IPS DF 6.9 (cell line): ENCODE data around the gene ADRB1.

ENCODE experiments used
- DNase-seq: peaks from one replicate; pipeline ENCODE4 v3.0.0-alpha.2; 2013; ENCODE audit warnings: low read depth, low spot score
- H3K27ac ChIP-seq: one replicate; pipeline ENCODE4 v1.5.1; 2013; ENCODE audit warnings: low read length, control low read depth
- H3K27me3 ChIP-seq: 2 replicates; pipeline ENCODE4 v1.6.1; 2013; ENCODE audit warnings: mild to moderate bottlenecking, low read length; ENCODE audit not compliant: control insufficient read depth, insufficient read depth
- H3K36me3 ChIP-seq: 2 replicates; pipeline ENCODE4 v1.6.1; 2013; ENCODE audit warnings: low read length; ENCODE audit not compliant: control insufficient read depth, insufficient read depth
- H3K4me1 ChIP-seq: 2 replicates; pipeline ENCODE4 v1.6.1; 2013; ENCODE audit warnings: low read length; ENCODE audit not compliant: control insufficient read depth, insufficient read depth
- H3K4me3 ChIP-seq: 2 replicates; pipeline ENCODE4 v1.5.1; 2013; ENCODE audit warnings: mild to moderate bottlenecking, low read length
- H3K9me3 ChIP-seq: 2 replicates; pipeline ENCODE4 v1.6.1; 2013; ENCODE audit warnings: low read length, inconsistent platforms; ENCODE audit not compliant: control insufficient read depth, insufficient read depth
- WGBS: extraction: QIAGEN DNeasy Blood & Tissue Kit; methylation state at CpG from one replicate; pipeline ENCODE4 v1.1.7; 2013; ENCODE audit warnings: mixed read lengths, missing lambda C conversion rate; ENCODE audit not compliant: insufficient read length, insufficient coverage; 5-methylcytosine and 5-hydroxymethylcytosine counted together

ADRB1 gene

DNA sequence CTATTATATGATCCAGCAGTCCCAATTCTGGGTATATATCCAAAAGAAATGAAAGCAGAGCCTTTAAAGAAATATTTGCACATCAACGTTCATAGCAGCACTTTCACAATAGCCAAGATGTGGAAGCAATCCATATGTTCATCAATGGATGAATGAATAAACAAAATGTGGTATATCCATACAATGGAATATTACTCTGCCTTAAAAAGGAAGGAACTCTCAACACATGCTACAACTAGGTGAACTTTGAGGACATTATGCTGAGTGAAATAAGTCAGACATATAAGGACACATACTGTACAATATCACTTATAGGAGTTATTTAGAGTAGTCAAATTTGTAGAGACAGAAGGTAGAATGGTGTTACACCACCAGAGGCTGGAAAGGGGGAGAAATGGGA lies 28.0 kb upstream of the ADRB1 start:
- no CpG with 5 or more reads among the region's 1 CpG for WGBS
- H3K27me3 ChIP-seq, result no peaks in the 10 kb centered on the region
- no peak overlapping the region for H3K4me3 ChIP-seq

DNA sequence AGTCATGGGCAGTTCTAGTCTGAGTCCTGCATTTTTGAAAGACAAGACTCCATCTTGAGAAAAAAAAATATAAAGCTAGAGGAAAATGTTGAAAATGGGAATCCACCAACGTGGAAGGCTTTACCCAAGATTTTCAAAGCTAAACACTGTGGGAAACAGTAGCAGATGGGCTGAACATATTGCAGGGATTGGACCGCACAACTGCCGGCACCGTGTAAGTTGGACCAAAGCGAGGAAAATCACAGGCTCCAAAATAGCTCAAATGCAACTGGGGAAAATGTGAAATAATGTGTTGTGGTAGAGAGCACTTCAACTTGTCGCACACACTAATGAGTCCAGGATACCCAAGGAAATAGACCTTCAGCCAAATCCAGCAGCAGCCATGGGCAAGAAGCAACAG lies 26.4 kb upstream of the ADRB1 start:
- Histone ChIP-seq H3K4me3 (no peak overlapping the region), H3K4me1 (peaks cover 1% of the 10 kb centered on the region; the same call in 1 of the 2 replicates), H3K9me3 (no peaks in the 10 kb centered on the region), H3K27ac (no peak overlapping the region), H3K27me3 (no peaks in the 10 kb centered on the region), H3K36me3 (no peaks in the 10 kb centered on the region; the same call in 1 of the 2 replicates)
- WGBS, result no CpG with 5 or more reads among the region's 6 CpGs
- no peak for DNase-seq

More for the DNA sequence above, 28.0 kb upstream of the ADRB1 start:
- Histone ChIP-seq H3K9me3 (no peaks in the 10 kb centered on the region), H3K36me3 (no peaks in the 10 kb centered on the region; the same call in 1 of the 2 replicates), H3K4me1 (peaks cover 1% of the 10 kb centered on the region; the same call in 1 of the 2 replicates), H3K27ac (no peak overlapping the region)
- DNase-seq, result no peak

DNA sequence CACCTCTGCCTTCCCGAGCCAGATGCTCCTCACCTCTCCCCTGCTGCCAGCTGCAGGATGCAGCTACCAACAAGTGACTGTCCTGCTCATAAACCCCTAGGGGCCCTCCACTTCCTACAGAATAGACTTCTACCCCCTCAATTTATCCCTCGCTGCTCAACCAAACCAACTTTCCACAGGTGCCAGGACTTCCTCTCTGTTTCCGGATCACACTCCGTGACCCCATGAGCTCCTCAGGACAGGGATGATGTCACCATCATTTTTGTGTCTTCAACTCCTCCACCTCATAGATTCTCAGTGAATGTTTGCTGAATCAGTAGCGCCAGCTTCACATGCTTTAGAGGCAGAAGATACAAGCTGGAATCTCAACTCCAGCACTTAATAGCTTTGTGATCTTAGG lies 25.8 kb upstream of the ADRB1 start:
- no peaks in the 10 kb centered on the region for H3K4me1 ChIP-seq
- WGBS, result no CpG with 5 or more reads among the region's 5 CpGs

DNA sequence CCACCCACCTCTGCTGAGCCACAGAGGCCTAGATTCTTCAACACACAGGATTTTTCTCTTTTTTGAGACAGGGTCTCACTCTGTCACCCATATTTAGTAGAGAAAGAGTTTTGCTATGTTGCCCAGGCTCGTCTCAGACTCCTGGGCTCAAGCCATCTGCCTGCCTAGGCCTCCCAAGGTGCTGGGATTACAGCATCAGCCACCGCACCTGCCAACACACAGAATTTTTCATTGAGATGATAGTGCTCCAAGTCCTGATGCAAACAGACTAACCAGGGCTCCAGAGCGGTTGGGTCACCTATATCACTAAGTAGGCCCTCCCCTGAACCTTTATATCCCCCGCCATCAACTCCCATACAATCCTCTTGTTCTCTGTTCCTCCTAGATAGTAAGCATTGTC lies 24.4 kb upstream of the ADRB1 start:
- Histone ChIP-seq H3K27ac (no peak overlapping the region), H3K27me3 (no peaks in the 10 kb centered on the region), H3K9me3 (no peaks in the 10 kb centered on the region), H3K4me1 (no peaks in the 10 kb centered on the region), H3K4me3 (no peak overlapping the region), H3K36me3 (no peaks in the 10 kb centered on the region)
- no CpG with 5 or more reads among the region's 4 CpGs for WGBS
- no peak for DNase-seq

More for the DNA sequence above, 25.8 kb upstream of the ADRB1 start:
- no peaks in the 10 kb centered on the region; the same call in 1 of the 2 replicates for H3K36me3 ChIP-seq
- H3K27ac ChIP-seq, result no peak overlapping the region
- H3K27me3 ChIP-seq, result no peaks in the 10 kb centered on the region
- no peaks in the 10 kb centered on the region for H3K9me3 ChIP-seq
- no peak overlapping the region for H3K4me3 ChIP-seq
- no peak for DNase-seq

DNA sequence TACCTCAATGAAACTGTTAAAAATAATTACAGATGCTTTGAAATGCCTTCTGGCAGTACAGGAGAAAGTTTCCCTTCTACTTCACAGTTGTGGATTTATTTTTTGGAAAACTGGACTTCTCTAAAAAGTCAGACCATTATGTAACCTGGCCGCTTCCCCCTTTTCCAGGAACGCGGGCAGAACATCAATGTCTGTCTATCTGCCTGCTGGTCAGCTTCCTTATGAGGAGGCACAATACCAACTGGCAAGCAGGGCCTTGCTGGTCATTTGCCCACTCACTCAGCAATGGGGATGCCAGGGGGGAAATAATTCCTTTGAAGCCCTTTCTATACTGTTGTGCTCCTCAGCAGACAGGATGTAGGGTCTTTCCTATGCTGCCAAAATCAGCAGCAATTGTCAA lies 22.5 kb upstream of the ADRB1 start:
- DNase-seq, result no peak
- Histone ChIP-seq H3K4me3 (no peak overlapping the region), H3K36me3 (no peaks in the 10 kb centered on the region), H3K4me1 (no peaks in the 10 kb centered on the region), H3K27me3 (no peaks in the 10 kb centered on the region), H3K27ac (no peak overlapping the region), H3K9me3 (no peaks in the 10 kb centered on the region)
- WGBS, result no CpG with 5 or more reads among the region's 3 CpGs

DNA sequence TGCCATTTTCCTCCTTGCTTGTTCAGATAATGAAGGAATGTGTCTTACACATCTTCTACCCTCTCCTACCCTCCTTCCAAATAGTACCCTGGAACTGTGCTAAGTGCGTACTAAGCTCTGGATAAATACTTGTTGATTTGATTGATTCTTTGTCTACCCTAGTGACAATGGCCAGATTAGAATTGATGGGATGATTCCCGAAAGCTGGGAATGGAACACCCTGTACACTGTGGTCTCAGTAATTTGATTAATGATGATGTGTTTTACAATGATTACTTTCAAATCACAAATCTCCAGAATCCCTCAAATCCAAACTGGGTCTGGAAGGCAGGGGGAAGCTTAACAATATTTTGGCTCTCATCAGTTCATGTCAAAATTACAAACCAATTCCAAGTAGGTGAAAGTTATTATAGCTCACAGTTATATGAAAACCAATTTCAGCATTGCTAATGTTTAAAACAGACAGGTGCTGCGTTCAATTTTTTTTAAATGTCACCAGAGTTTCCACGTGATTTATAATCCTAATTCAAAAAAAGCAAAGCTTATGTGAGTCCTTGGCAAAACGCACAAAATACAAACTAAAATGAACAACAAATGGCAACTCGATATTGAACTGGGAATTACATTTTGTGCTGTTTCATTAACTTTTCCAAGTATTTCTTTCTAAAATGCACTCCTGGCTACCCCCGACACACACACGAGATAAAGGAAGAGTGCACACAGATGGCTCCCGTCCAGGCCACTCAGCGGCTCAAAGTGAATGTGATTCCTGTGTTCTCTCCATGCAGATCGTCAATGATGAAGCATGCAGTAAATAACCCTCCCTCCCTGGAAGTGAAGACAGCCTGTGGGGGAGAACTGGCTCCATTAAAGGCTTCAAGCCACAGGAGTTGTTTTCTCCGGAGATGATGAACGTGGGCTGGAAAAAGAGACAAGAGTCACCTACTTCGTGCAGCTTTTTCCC lies 21.7 kb upstream of the ADRB1 start:
- DNase-seq, result no peak
- WGBS, result no CpG with 5 or more reads among the region's 14 CpGs

DNA sequence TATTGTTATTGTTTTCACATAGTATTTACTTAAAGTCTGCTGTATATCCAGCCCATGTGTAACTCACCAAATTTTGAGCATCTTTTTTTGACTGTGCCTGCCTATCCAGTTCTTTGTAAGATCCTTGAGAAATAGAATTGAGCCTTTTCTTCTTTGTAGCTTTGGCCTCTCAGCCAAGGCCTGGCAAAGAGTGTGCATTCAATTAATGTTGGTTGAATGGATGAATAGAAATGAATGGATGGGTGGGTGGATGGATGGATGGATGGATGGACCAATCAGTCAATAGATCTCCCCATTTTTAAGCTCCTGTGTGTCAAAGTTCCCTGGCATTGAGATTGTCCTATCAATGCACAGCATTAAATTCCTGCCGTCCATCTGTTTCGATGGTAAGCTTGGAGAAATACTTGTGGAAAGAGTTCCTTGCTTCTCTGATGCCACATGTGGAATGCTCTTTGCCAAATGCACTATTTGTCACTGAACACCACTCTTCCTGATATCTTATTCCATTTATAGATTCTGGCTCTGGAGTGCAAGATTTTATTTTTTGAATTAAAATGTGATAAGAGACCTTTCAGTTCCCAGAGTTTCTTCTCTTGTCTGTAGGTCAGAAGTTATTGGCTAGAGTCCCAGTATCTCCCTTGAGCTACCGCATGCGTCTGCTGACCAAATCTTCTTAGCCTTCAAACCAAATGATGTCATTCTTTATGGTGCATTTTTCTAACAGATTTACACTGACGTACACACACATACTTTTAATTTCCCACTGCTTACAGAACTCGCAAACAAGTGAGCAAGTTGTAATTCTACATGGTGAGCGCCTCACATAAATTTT lies 20.7 kb upstream of the ADRB1 start:
- Histone ChIP-seq H3K27me3 (no peaks in the 10 kb centered on the region), H3K36me3 (no peaks in the 10 kb centered on the region), H3K4me1 (no peaks in the 10 kb centered on the region), H3K27ac (no peak overlapping the region), H3K9me3 (no peaks in the 10 kb centered on the region), H3K4me3 (no peak overlapping the region)
- no peak for DNase-seq
- no CpG with 5 or more reads among the region's 7 CpGs for WGBS

More for the DNA sequence above, 21.7 kb upstream of the ADRB1 start:
- H3K27ac ChIP-seq, result no peak overlapping the region
- no peaks in the 10 kb centered on the region for H3K9me3 ChIP-seq
- no peaks in the 10 kb centered on the region for H3K27me3 ChIP-seq
- no peaks in the 10 kb centered on the region for H3K36me3 ChIP-seq
- no peak overlapping the region for H3K4me3 ChIP-seq
- H3K4me1 ChIP-seq, result no peaks in the 10 kb centered on the region

DNA sequence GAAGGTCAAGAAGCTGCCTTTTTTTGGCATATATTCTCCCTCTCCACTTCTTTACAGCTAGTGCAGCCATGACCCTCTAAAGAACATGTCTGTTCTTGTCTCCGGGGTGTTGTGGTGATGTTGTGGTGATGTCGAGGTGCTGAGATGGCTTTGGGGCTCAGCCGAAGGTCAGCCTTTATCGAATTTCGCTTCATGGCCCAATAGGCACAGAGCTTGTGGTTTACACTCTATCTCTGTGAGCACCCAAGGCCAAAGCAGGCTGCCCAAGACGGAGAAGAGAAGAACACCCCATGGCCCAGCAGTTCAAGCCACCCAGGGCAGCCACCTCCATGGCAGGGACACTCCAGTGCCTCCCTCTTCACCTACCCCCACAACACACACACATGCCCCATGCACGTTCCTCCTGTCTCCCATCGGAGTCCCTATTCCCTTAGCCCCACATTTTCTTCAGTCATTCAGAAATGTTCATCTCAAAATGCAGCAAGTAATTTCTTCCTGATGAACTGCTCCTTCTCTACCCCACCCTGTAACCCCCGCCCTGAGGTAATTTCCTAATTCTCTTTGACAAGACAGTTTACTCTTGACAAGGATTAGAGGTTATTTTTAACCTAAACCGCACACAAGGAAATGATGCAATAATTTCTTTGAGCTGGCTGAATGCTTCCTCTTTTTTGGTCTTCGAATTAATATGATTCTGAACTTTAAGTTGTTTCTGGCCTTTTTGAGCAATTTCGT lies 18.6 kb upstream of the ADRB1 start:
- no peak for DNase-seq
- H3K27ac ChIP-seq, result no peak overlapping the region

DNA sequence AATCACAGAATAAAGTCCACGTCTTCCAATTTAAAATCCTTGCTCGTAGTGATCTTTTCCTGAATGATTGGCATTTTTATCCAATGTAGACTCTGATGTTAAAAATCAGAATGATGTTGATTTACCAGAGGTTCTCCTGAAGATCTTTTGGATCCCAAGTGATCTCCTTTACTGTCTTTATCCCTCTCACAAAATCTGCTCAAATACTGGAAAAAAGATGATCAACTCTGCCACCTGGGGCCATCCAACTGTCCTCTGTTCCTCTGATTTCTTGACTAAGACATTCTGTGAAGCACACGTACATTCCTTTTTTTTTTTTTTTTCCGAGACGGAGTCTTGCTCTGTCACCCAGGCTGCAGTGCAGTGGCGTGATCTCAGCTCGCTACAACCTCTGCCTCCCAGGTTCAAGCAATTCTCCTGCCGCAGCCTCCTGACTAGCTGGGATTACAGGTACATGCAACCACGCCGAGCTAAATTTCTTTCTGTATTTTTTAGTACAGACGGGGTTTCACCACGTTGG lies 18.0 kb upstream of the ADRB1 start:
- Histone ChIP-seq H3K27ac (no peak overlapping the region), H3K27me3 (no peaks in the 10 kb centered on the region), H3K4me3 (no peak overlapping the region)

More for the DNA sequence above, 18.6 kb upstream of the ADRB1 start:
- Histone ChIP-seq H3K36me3 (no peaks in the 10 kb centered on the region), H3K4me1 (no peaks in the 10 kb centered on the region), H3K9me3 (no peaks in the 10 kb centered on the region), H3K27me3 (no peaks in the 10 kb centered on the region), H3K4me3 (no peak overlapping the region)
- WGBS, result 100% methylated on average over 2 of the region's 12 CpGs

More for the DNA sequence above, 18.0 kb upstream of the ADRB1 start:
- Histone ChIP-seq H3K4me1 (no peaks in the 10 kb centered on the region), H3K9me3 (no peaks in the 10 kb centered on the region), H3K36me3 (no peaks in the 10 kb centered on the region)
- no CpG with 5 or more reads among the region's 12 CpGs for WGBS
- DNase-seq, result no peak
